ENCODE measurements around the gene HM13.

Gene HM13

GRCh38 chr20:31494131-31494530, 20.1 kb upstream of the HM13 start:
- Histone ChIP-seq H3K18ac (ENCODE audit: low read depth in 1 of 2, low read length in 2 of 2) (no peak overlapping the region), H3K27ac (ENCODE audit: low read length, poor library complexity, severe bottlenecking) (no peak overlapping the region), H4K91ac (ENCODE audit: low read length) (no peak overlapping the region), H3K14ac (ENCODE audit: low read length in 2 of 2) (no peak overlapping the region), H2BK5ac (ENCODE audit: low read depth, low read length, poor library complexity, severe bottlenecking) (no peak overlapping the region), H2AFZ (ENCODE audit: low read depth, low read length) (no peak overlapping the region), H3K36me3 (ENCODE audit: control insufficient read depth in 1 of 2, insufficient read depth in 2 of 2, low read depth in 1 of 2, low read length in 2 of 2) (no peaks in the 10 kb centered on the region), H3K23ac (ENCODE audit: low read length in 2 of 2) (no peak overlapping the region), H4K8ac (ENCODE audit: low read length) (no peak overlapping the region), H3K4me1 (ENCODE audit: control insufficient read depth, insufficient read depth, low read depth, low read length) (no peaks in the 10 kb centered on the region), H2BK12ac (ENCODE audit: low read length in 2 of 2) (no peak overlapping the region), H3K9ac (ENCODE audit: low read length) (no peak overlapping the region), H2BK15ac (ENCODE audit: low read depth, poor library complexity, severe bottlenecking) (no peak overlapping the region), H3K9me3 (ENCODE audit: control insufficient read depth, low read length) (no peaks in the 10 kb centered on the region), H3K4me2 (ENCODE audit: low read length, poor library complexity, severe bottlenecking) (no peak overlapping the region), H2BK120ac (ENCODE audit: low read depth, low read length) (no peak overlapping the region), H3K4ac (ENCODE audit: low read depth in 1 of 2, low read length in 2 of 2) (no peak overlapping the region), H3K79me1 (replicated peaks; ENCODE audit: low read length, poor library complexity, severe bottlenecking) (no peaks in the 10 kb centered on the region), H2AK5ac (ENCODE audit: low read length, severe bottlenecking) (no peak overlapping the region), H3K27me3 (ENCODE audit: control insufficient read depth in 1 of 2, insufficient read depth in 1 of 2, low read length in 2 of 2) (peaks cover 0 to 43% of the 10 kb centered on the region in 2 experiments), H3K4me3 (ENCODE audit: insufficient read depth in 1 of 2, low read depth in 1 of 2, low read length in 2 of 2) (no peak overlapping the region)
- peak; percentile 52 for DNase-seq
- 43% methylated on average over 2 of the region's 2 CpGs for WGBS

- no peak overlapping the region for H3K4ac ChIP-seq (ENCODE audit: low read depth in 1 of 2, low read length in 2 of 2)
- H3K36me3 ChIP-seq (ENCODE audit: control insufficient read depth in 1 of 2, insufficient read depth in 2 of 2, low read depth in 1 of 2, low read length in 2 of 2): no peaks in the 10 kb centered on the region
- DNase-seq: no peak
- H3K27me3 ChIP-seq (ENCODE audit: control insufficient read depth in 1 of 2, insufficient read depth in 1 of 2, low read length in 2 of 2): peaks cover 0 to 39% of the 10 kb centered on the region in 2 experiments
- no peak overlapping the region for H2AK5ac ChIP-seq (ENCODE audit: low read length, severe bottlenecking)
- no peak overlapping the region for H3K14ac ChIP-seq (ENCODE audit: low read length in 2 of 2)
- WGBS: 82% methylated on average over 15 of the region's 15 CpGs
- H3K4me2 ChIP-seq (ENCODE audit: low read length, poor library complexity, severe bottlenecking): no peak overlapping the region
- no peak overlapping the region for H3K27ac ChIP-seq (ENCODE audit: low read length, poor library complexity, severe bottlenecking)
- H3K9me3 ChIP-seq (ENCODE audit: control insufficient read depth, low read length): no peaks in the 10 kb centered on the region
- H2BK15ac ChIP-seq (ENCODE audit: low read depth, poor library complexity, severe bottlenecking): no peak overlapping the region
- H3K18ac ChIP-seq (ENCODE audit: low read depth in 1 of 2, low read length in 2 of 2): no peak overlapping the region
- no peak overlapping the region for H2BK120ac ChIP-seq (ENCODE audit: low read depth, low read length)
- H3K4me3 ChIP-seq (ENCODE audit: insufficient read depth in 1 of 2, low read depth in 1 of 2, low read length in 2 of 2): peak overlapping the region in 1 of 2 experiments; percentile 63
- H2AFZ ChIP-seq (ENCODE audit: low read depth, low read length): no peak overlapping the region
- no peak overlapping the region for H2BK5ac ChIP-seq (ENCODE audit: low read depth, low read length, poor library complexity, severe bottlenecking)
- no peak overlapping the region for H4K8ac ChIP-seq (ENCODE audit: low read length)
- no peak overlapping the region for H2BK12ac ChIP-seq (ENCODE audit: low read length in 2 of 2)
- H3K4me1 ChIP-seq (ENCODE audit: control insufficient read depth, insufficient read depth, low read depth, low read length): no peaks in the 10 kb centered on the region
- no peak overlapping the region for H3K23ac ChIP-seq (ENCODE audit: low read length in 2 of 2)
- peak overlapping the region; percentile 73 for H3K9ac ChIP-seq (ENCODE audit: low read length)
- no peak overlapping the region for H4K91ac ChIP-seq (ENCODE audit: low read length)
- H3K79me1 ChIP-seq (replicated peaks; ENCODE audit: low read length, poor library complexity, severe bottlenecking): no peaks in the 10 kb centered on the region
These were observed 17.4 kb upstream of the HM13 start for GRCh38 chr20:31496761-31497295.

GRCh38 chr20:31497838-31498540, 16.3 kb upstream of the HM13 start:
- H4K8ac ChIP-seq (ENCODE audit: low read length): no peak overlapping the region
- H3K18ac ChIP-seq (ENCODE audit: low read depth in 1 of 2, low read length in 2 of 2): no peak overlapping the region
- no peak overlapping the region for H2AK5ac ChIP-seq (ENCODE audit: low read length, severe bottlenecking)
- no peaks in the 10 kb centered on the region for H3K9me3 ChIP-seq (ENCODE audit: control insufficient read depth, low read length)
- peaks cover 0 to 39% of the 10 kb centered on the region in 2 experiments for H3K27me3 ChIP-seq (ENCODE audit: control insufficient read depth in 1 of 2, insufficient read depth in 1 of 2, low read length in 2 of 2)
- H2BK15ac ChIP-seq (ENCODE audit: low read depth, poor library complexity, severe bottlenecking): no peak overlapping the region
- DNase-seq: no peak
- H2BK120ac ChIP-seq (ENCODE audit: low read depth, low read length): no peak overlapping the region
- no peak overlapping the region for H3K23ac ChIP-seq (ENCODE audit: low read length in 2 of 2)
- H2BK12ac ChIP-seq (ENCODE audit: low read length in 2 of 2): no peak overlapping the region
- no peak overlapping the region for H2BK5ac ChIP-seq (ENCODE audit: low read depth, low read length, poor library complexity, severe bottlenecking)
- peaks cover 1% of the 10 kb centered on the region for H3K4me1 ChIP-seq (ENCODE audit: control insufficient read depth, insufficient read depth, low read depth, low read length)
- H4K91ac ChIP-seq (ENCODE audit: low read length): no peak overlapping the region
- H3K36me3 ChIP-seq (ENCODE audit: control insufficient read depth in 1 of 2, insufficient read depth in 2 of 2, low read depth in 1 of 2, low read length in 2 of 2): no peaks in the 10 kb centered on the region
- H3K4me2 ChIP-seq (ENCODE audit: low read length, poor library complexity, severe bottlenecking): no peak overlapping the region
- no peak overlapping the region for H3K4ac ChIP-seq (ENCODE audit: low read depth in 1 of 2, low read length in 2 of 2)
- WGBS: 38% methylated on average over 6 of the region's 6 CpGs
- H3K27ac ChIP-seq (ENCODE audit: low read length, poor library complexity, severe bottlenecking): no peak overlapping the region
- no peak overlapping the region for H2AFZ ChIP-seq (ENCODE audit: low read depth, low read length)
- no peak overlapping the region for H3K14ac ChIP-seq (ENCODE audit: low read length in 2 of 2)
- H3K4me3 ChIP-seq (ENCODE audit: insufficient read depth in 1 of 2, low read depth in 1 of 2, low read length in 2 of 2): no peak overlapping the region
- no peaks in the 10 kb centered on the region for H3K79me1 ChIP-seq (replicated peaks; ENCODE audit: low read length, poor library complexity, severe bottlenecking)
- H3K9ac ChIP-seq (ENCODE audit: low read length): no peak overlapping the region

- no peak overlapping the region for H3K18ac ChIP-seq (ENCODE audit: low read depth in 1 of 2, low read length in 2 of 2)
- no peak overlapping the region for H2BK5ac ChIP-seq (ENCODE audit: low read depth, low read length, poor library complexity, severe bottlenecking)
- no peak overlapping the region for H3K4me2 ChIP-seq (ENCODE audit: low read length, poor library complexity, severe bottlenecking)
- no peak overlapping the region for H2BK120ac ChIP-seq (ENCODE audit: low read depth, low read length)
- no peaks in the 10 kb centered on the region for H3K36me3 ChIP-seq (ENCODE audit: control insufficient read depth in 1 of 2, insufficient read depth in 2 of 2, low read depth in 1 of 2, low read length in 2 of 2)
- no peak overlapping the region for H3K9ac ChIP-seq (ENCODE audit: low read length)
- H3K4ac ChIP-seq (ENCODE audit: low read depth in 1 of 2, low read length in 2 of 2): no peak overlapping the region
- H4K91ac ChIP-seq (ENCODE audit: low read length): no peak overlapping the region
- no peak overlapping the region for H3K14ac ChIP-seq (ENCODE audit: low read length in 2 of 2)
- H3K27ac ChIP-seq (ENCODE audit: low read length, poor library complexity, severe bottlenecking): no peak overlapping the region
- H3K9me3 ChIP-seq (ENCODE audit: control insufficient read depth, low read length): no peaks in the 10 kb centered on the region
- H3K4me3 ChIP-seq (ENCODE audit: insufficient read depth in 1 of 2, low read depth in 1 of 2, low read length in 2 of 2): no peak overlapping the region
- H2AK5ac ChIP-seq (ENCODE audit: low read length, severe bottlenecking): no peak overlapping the region
- H2BK12ac ChIP-seq (ENCODE audit: low read length in 2 of 2): no peak overlapping the region
- no peak overlapping the region for H2AFZ ChIP-seq (ENCODE audit: low read depth, low read length)
- no peaks in the 10 kb centered on the region for H3K79me1 ChIP-seq (replicated peaks; ENCODE audit: low read length, poor library complexity, severe bottlenecking)
- H3K23ac ChIP-seq (ENCODE audit: low read length in 2 of 2): no peak overlapping the region
- no peak for DNase-seq
- H4K8ac ChIP-seq (ENCODE audit: low read length): no peak overlapping the region
- WGBS: 24% methylated on average over 1 of the region's 1 CpG
- peaks cover 2% of the 10 kb centered on the region for H3K4me1 ChIP-seq (ENCODE audit: control insufficient read depth, insufficient read depth, low read depth, low read length)
- no peak overlapping the region for H2BK15ac ChIP-seq (ENCODE audit: low read depth, poor library complexity, severe bottlenecking)
- peaks cover 0 to 35% of the 10 kb centered on the region in 2 experiments for H3K27me3 ChIP-seq (ENCODE audit: control insufficient read depth in 1 of 2, insufficient read depth in 1 of 2, low read length in 2 of 2)
These were observed 13.7 kb upstream of the HM13 start for GRCh38 chr20:31500527-31500926.

Data from mesenchymal stem cell (in vitro differentiated cells and primary cell).